Stimulated activated naive CD8-positive, alpha-beta T cell treated with anti-CD3 and anti-CD28 coated beads, Interleukin-15, Interleukin-2, amounts not matched to agents 100 ng/mL and 50 ng/mL, for 24 hours (primary cell): ENCODE measurements around the gene PRKX.
A peak's percentile ranks its signal among the peaks of the same experiment; 100 is the strongest.
"Not testable (repeated sequence)": the region's sequence is repeated elsewhere in the genome, so short reads cannot be mapped to it uniquely, and the experiment has no call there.

Experiments used
- H3K27ac Mint-ChIP-seq: one replicate; pipeline ENCODE4 v1.8.0; 2021; ENCODE audit warnings: mild to moderate bottlenecking, mixed read lengths
- H3K27me3 Mint-ChIP-seq: one replicate; pipeline ENCODE4 v1.8.0; 2021; ENCODE audit warnings: mixed read lengths
- H3K36me3 Mint-ChIP-seq: one replicate; pipeline ENCODE4 v1.8.0; 2021; ENCODE audit warnings: low read depth, mixed read lengths
- H3K4me1 Mint-ChIP-seq: one replicate; pipeline ENCODE4 v1.8.0; 2021; ENCODE audit warnings: low read depth, mixed read lengths
- H3K4me3 Mint-ChIP-seq: one replicate; pipeline ENCODE4 v1.8.0; 2021; ENCODE audit warnings: mild to moderate bottlenecking, mixed read lengths
- H3K9me3 Mint-ChIP-seq: one replicate; pipeline ENCODE4 v1.8.0; 2021; ENCODE audit warnings: mixed read lengths

The PRKX gene

GRCh38 chrX:3715921-3716320 lies 2.5 kb upstream of the PRKX start:
- Mint-ChIP-seq H3K4me1 (peaks cover 6% of the 10 kb centered on the region), H3K27ac (no peak overlapping the region), H3K9me3 (no peaks in the 10 kb centered on the region), H3K27me3 (no peaks in the 10 kb centered on the region), H3K4me3 (no peak overlapping the region), H3K36me3 (no peaks in the 10 kb centered on the region)

DNA sequence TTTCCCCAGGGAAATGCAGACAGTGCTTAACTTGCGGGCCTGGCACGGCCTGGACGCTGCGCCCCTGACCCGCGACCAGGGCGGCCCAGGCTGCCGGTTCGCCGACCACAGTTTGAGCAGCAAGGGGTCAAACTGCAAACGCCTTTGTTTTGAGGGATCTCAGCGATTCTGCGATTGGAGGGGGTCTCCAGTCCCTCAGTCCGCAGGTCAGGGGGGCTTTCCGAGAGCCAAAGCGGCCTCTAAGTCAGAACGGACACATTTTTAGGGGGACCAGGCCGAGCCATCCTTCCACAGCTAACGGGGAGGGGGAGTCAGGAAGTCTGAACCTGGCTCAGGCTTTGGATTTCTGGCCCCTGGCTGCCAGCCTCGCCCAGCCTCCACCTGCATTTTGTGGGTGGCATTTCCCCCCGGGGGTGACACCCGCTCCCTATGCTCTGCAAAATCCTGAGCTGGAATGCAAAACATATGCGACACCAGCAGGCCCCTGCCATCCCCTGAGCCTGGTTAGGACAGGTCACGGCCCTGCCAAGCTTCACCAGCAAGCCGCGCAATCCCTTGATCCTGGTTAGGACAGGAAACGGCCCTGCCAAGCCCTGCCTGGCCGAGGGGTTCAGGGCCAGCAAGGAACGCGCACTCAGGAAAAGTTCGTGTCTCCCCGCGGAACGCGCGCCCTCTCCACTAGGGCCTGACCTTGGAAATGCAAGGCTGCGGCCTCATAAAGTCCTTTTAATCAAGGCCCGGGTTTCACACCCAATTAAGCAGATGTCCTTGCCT lies 1.4 kb upstream of the PRKX start:
- H3K9me3 Mint-ChIP-seq, H3K27ac Mint-ChIP-seq, H3K36me3 Mint-ChIP-seq, H3K27me3 Mint-ChIP-seq, H3K4me3 Mint-ChIP-seq: not testable (repeated sequence)
- H3K4me1 Mint-ChIP-seq: peaks cover 11% of the 10 kb centered on the region

DNA sequence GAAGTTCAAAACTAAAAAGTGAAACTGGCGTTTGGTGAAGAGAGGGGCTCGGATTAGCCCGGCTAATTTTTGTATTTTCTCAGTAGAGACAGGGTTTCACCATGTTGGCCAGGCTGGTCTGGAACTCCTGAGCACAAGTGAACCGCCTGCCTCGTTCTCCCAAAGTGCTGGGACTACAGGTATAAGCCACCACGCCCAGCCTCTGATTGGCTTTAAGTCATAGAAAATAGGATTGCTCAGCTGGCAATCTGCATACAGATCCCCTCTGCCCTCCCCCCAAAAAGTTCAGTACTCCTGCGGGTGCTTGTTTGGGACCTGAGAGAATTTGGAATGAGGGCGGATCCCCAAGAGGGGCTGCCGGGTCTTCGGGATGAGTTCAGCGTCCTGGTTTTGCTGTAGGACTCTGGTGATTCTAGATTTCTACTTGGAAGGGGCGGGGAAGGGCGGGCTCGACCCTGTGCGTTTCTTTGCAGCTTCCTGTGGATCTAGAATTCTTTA lies 537 bp upstream of the PRKX start:
- no peak overlapping the region for H3K27ac Mint-ChIP-seq
- H3K36me3 Mint-ChIP-seq: no peaks in the 10 kb centered on the region
- peak overlapping the region; percentile 74 for H3K4me3 Mint-ChIP-seq

GRCh38 chrX:3712870-3713224 lies 602 bp downstream of the PRKX start:
- H3K36me3 Mint-ChIP-seq: no peaks in the 10 kb centered on the region
- H3K9me3 Mint-ChIP-seq: no peaks in the 10 kb centered on the region
- peaks cover 19% of the 10 kb centered on the region for H3K4me1 Mint-ChIP-seq
- no peaks in the 10 kb centered on the region for H3K27me3 Mint-ChIP-seq
- H3K27ac Mint-ChIP-seq: no peak overlapping the region
- peak overlapping the region; percentile 97 for H3K4me3 Mint-ChIP-seq

More for the DNA sequence above, 537 bp upstream of the PRKX start:
- H3K4me1 Mint-ChIP-seq: peaks cover 11% of the 10 kb centered on the region
- H3K27me3 Mint-ChIP-seq: no peaks in the 10 kb centered on the region
- no peaks in the 10 kb centered on the region for H3K9me3 Mint-ChIP-seq

DNA sequence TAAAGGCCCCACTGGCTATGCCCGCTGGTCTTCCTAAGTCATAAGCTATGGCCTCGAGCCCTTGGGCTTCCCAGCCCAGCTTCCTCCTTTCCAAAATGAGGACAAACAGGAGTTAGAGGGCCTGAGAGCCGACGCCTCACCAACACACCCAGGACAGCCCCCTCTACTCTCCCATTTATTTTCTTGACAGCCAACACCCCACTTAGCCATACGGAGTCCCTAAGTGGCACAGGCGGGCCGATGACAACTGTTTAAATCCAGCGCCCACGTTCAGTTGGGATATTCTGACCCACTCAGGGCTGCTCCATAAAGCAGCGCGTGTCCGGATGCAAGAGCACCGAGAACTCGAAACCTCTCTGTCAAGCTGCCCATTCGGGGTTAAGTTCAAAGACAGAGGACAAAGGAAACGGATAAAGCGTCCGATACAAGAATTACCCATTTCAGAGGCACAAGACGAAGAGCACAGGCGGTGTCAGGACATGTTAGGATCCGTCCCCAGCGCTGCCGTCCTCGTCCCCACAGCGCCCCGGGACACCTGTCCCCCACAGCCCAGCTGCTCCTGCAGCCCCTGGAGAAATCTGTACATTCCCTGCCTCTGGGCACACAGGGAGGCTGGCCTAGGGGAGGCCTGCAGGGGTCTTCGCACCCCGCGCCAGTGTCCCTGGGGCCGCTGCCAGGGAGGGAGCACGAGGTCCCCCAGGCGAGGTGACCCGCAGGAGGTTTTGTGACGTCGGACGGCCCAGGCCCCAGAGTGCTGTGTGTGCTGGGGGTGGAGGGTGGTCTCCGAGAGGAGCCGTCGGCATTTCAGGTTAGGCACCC lies 1.2 kb downstream of the PRKX start:
- Mint-ChIP-seq H3K4me1 (peaks cover 22% of the 10 kb centered on the region), H3K27me3 (no peaks in the 10 kb centered on the region), H3K9me3 (no peaks in the 10 kb centered on the region), H3K27ac (peak overlapping the region; percentile 94), H3K36me3 (peaks cover under 1% of the 10 kb centered on the region), H3K4me3 (peak overlapping the region; percentile 97)

DNA sequence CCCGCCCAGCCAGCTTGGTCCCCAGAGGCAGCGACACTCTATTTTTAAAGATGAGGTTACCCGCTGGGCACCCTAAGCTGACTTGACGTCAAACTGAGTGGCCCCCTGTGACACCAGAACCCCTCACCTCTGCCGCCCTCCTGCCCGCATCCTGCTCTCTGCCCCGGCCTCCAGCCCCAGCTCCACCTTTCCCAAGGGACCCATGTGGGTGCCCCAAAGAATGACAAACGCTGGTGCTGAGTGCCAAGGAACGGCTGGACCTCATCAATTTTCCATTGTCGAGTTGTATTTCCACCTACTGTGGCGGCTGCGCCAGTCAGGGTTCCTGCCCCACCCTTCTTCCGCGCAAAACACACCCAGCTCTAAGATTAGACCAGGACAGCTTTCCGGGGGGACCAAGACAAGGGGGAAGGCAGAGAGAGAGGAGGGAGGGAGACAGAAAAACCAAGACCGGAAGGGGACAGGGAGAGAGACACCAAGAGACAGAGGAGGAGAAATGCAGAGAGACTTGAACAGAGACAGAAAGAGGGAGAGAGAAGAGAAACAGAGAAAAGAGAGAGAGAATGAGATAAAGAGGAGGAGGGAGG lies 2.0 kb downstream of the PRKX start:
- Mint-ChIP-seq H3K27me3 (no peaks in the 10 kb centered on the region), H3K9me3 (no peaks in the 10 kb centered on the region), H3K4me1 (peaks cover 31% of the 10 kb centered on the region), H3K27ac (peak overlapping the region; percentile 94), H3K4me3 (peak overlapping the region; percentile 97), H3K36me3 (peaks cover 3% of the 10 kb centered on the region)

DNA sequence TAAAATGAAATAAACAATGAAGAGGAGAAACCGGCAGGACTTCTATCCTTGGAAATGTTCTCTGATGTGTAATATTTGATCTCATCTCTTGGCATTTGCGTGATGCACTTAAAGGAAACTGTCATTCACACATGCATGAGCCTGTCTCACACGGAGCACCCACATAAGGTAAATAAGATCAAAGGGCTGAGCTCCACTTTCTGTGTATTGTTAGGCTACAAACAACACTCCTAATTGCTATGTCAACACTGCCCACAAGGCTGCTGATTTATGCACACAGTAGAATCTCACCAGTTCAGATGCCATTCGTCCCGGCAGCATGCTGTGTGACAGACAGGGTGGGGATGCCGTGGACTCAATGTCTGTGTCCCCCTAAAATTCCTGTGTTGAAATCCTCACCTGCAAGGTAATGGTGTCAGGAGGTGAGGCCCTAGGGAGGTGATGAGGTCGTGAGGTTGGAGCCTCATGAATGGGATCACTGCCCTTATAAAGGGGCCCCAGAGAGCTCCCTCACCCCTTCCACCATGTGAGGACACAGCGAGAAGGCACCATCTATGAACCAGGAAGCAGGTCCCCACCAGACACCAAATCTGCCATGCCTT lies 5.7 kb downstream of the PRKX start:
- Mint-ChIP-seq H3K4me3 (peak overlapping the region; percentile 13), H3K4me1 (peaks cover 57% of the 10 kb centered on the region), H3K27ac (peak overlapping the region; percentile 82), H3K36me3 (peaks cover 11% of the 10 kb centered on the region)
- H3K9me3 Mint-ChIP-seq, H3K27me3 Mint-ChIP-seq: not testable (repeated sequence)

DNA sequence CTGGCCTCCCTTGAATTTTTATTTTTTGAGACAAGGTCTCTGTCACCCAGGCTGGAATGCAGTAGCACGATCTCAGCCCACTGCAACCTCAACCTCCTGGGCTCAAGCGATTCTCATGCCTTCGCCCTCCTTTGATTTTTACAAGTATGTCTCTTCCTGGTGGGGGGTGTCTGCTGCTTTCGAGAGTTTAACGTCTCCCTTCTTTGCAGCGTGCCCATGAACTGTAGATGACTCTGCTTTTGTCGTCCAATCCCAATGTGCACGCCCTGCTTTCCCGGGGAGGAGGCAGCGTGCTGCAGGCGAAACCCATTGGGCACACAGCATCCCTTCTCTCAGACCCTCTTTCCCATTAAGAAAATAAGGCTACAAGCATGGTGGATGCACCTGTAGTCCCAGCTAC lies 7.0 kb downstream of the PRKX start:
- H3K27me3 Mint-ChIP-seq: no peaks in the 10 kb centered on the region
- peak overlapping the region; percentile 23 for H3K4me3 Mint-ChIP-seq
- H3K27ac Mint-ChIP-seq: peak overlapping the region; percentile 45
- peaks cover 64% of the 10 kb centered on the region for H3K4me1 Mint-ChIP-seq
- peaks cover 15% of the 10 kb centered on the region for H3K36me3 Mint-ChIP-seq
- H3K9me3 Mint-ChIP-seq: no peaks in the 10 kb centered on the region

DNA sequence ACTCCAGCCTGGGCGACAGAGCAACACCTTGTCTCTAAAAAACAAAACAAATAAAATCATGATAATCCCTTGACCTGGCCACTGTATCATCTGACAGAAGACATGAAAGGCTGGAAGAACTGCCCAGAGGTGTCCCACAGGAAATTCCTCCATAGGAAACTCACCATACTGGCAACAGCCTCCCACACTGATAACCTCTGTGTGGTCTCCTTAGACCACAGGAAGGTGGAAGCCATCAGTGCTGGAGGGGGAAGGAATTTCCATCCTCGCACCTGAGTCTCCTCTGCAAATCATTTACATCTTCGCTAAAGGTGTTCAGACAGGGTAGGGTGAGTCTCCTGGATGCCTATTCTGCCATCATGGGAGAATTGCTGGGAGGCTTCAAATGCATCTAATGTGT lies 10.2 kb downstream of the PRKX start:
- peaks cover 71% of the 10 kb centered on the region for H3K4me1 Mint-ChIP-seq
- H3K36me3 Mint-ChIP-seq: peaks cover 15% of the 10 kb centered on the region
- H3K9me3 Mint-ChIP-seq, H3K4me3 Mint-ChIP-seq, H3K27me3 Mint-ChIP-seq: not testable (repeated sequence)
- peak overlapping the region; percentile 51 for H3K27ac Mint-ChIP-seq

GRCh38 chrX:3702095-3702494 lies 11.4 kb downstream of the PRKX start:
- Mint-ChIP-seq H3K27ac (peak overlapping the region; percentile 63), H3K36me3 (peaks cover 14% of the 10 kb centered on the region), H3K4me1 (peaks cover 67% of the 10 kb centered on the region)
- not testable (repeated sequence) for H3K27me3 Mint-ChIP-seq, H3K9me3 Mint-ChIP-seq, H3K4me3 Mint-ChIP-seq

- Mint-ChIP-seq H3K36me3 (peaks cover 12% of the 10 kb centered on the region), H3K4me1 (peaks cover 65% of the 10 kb centered on the region), H3K27ac (peak overlapping the region; percentile 26)
- H3K27me3 Mint-ChIP-seq, H3K4me3 Mint-ChIP-seq, H3K9me3 Mint-ChIP-seq: not testable (repeated sequence)
These were observed 12.0 kb downstream of the PRKX start for GRCh38 chrX:3701445-3701928.

GRCh38 chrX:3699821-3700381 lies 13.5 kb downstream of the PRKX start:
- Mint-ChIP-seq H3K27me3 (no peaks in the 10 kb centered on the region), H3K4me1 (peaks cover 69% of the 10 kb centered on the region), H3K36me3 (peaks cover 12% of the 10 kb centered on the region), H3K9me3 (no peaks in the 10 kb centered on the region), H3K27ac (peak overlapping the region; percentile 91), H3K4me3 (peak overlapping the region; percentile 81)

- Mint-ChIP-seq H3K4me1 (peaks cover 65% of the 10 kb centered on the region), H3K36me3 (peaks cover 9% of the 10 kb centered on the region), H3K9me3 (no peaks in the 10 kb centered on the region), H3K4me3 (no peak overlapping the region), H3K27ac (peak overlapping the region; percentile 16), H3K27me3 (no peaks in the 10 kb centered on the region)
These were observed 15.7 kb downstream of the PRKX start for GRCh38 chrX:3697701-3698279.

GRCh38 chrX:3697220-3697684 lies 16.2 kb downstream of the PRKX start:
- H3K27me3 Mint-ChIP-seq: no peaks in the 10 kb centered on the region
- no peaks in the 10 kb centered on the region for H3K9me3 Mint-ChIP-seq
- H3K4me3 Mint-ChIP-seq: no peak overlapping the region
- peaks cover 63% of the 10 kb centered on the region for H3K4me1 Mint-ChIP-seq
- H3K27ac Mint-ChIP-seq: no peak overlapping the region
- H3K36me3 Mint-ChIP-seq: peaks cover 9% of the 10 kb centered on the region
